Ovary (tissue), 3 donors: ENCODE results near the gene KRTAP5-11.
"Not testable (repeated sequence)": the region's sequence is repeated elsewhere in the genome, so short reads cannot be mapped to it uniquely, and the experiment has no call there.

ENCODE experiments used
- CTCF ChIP-seq, 3 donors: fragments of 450-650 bp in 2 of 3; fragments of 200-600 bp in 1 of 3; IDR thresholded peaks; one replicate each; pipeline versions ENCODE4 v1.5.1 to v1.8.0; 2016 to 2022; ENCODE audit warnings: antibody characterized with exemption in 3 of 3, mild to moderate bottlenecking in 1 of 3
- POLR2A ChIP-seq: fragments of 450-650 bp; IDR thresholded peaks from one replicate; pipeline ENCODE4 v1.6.1; 2017; ENCODE audit warnings: antibody characterized with exemption, mild to moderate bottlenecking, moderate library complexity
- donor health status: DM: no; HTN: no; CAD: no.

- TF ChIP-seq CTCF (IDR thresholded peaks at IDR 0.05); POLR2A: not testable (repeated sequence)
Observed at GRCh38 chr11:71534711-71535608, 47.7 kb downstream of the KRTAP5-11 start.
